IMR-90 (cell line): ENCODE results near the gene RIPK3.

Experiments used
- BHLHE40 ChIP-seq: fragments of 150-350 bp; IDR thresholded peaks from 2 replicates; pipeline ENCODE4 v1.6.1; 2016; ENCODE audit warnings: mild to moderate bottlenecking, low read depth, low read length
- CEBPB ChIP-seq: IDR thresholded peaks from 2 replicates; pipeline ENCODE4 v1.6.1; 2012; ENCODE audit warnings: low read depth, low read length, improper control_type of control experiment
- MXI1 ChIP-seq: IDR thresholded peaks from 2 replicates; pipeline ENCODE4 v1.6.1; 2012; ENCODE audit warnings: low read depth, mild to moderate bottlenecking, low read length, moderate library complexity, borderline replicate concordance
- NFE2L2 ChIP-seq: fragments of 150-350 bp; IDR thresholded peaks from 2 replicates; pipeline ENCODE4 v1.6.1; 2016; ENCODE audit warnings: low read depth, mild to moderate bottlenecking, low read length
- POLR2A ChIP-seq: IDR thresholded peaks from 2 replicates; pipeline ENCODE4 v1.6.1; 2012; ENCODE audit warnings: mild to moderate bottlenecking, low read depth, low read length
- RAD21 ChIP-seq: IDR thresholded peaks from 2 replicates; pipeline ENCODE4 v1.6.1; 2012; ENCODE audit warnings: low read length, improper control_type of control experiment
- RCOR1 ChIP-seq: IDR thresholded peaks from 2 replicates; pipeline ENCODE4 v1.6.1; 2012; ENCODE audit warnings: mild to moderate bottlenecking, low read length, improper control_type of control experiment; ENCODE audit not compliant: insufficient replicate concordance
- RFX5 ChIP-seq: IDR thresholded peaks from 2 replicates; pipeline ENCODE4 v1.8.0; 2012; ENCODE audit warnings: low read depth, mild to moderate bottlenecking, low read length, moderate library complexity
- TF ChIP-seq, protein P1 (sequence below): conservative IDR thresholded peaks from 2 replicates; pipeline ENCODE4 v1.5.1; 2012; ENCODE audit warnings: mild to moderate bottlenecking, low read depth, low read length, improper control_type of control experiment
- TF ChIP-seq, protein P2 (sequence below): fragments of 150-350 bp; IDR thresholded peaks from 2 replicates; pipeline ENCODE4 v1.6.1; 2017; ENCODE audit warnings: mild to moderate bottlenecking, antibody characterized with exemption, low read length, low read depth
- TF ChIP-seq, protein P3 (sequence below): fragments of 150-350 bp; IDR thresholded peaks from 2 replicates; pipeline ENCODE4 v1.6.1; 2016; ENCODE audit warnings: low read depth, mild to moderate bottlenecking, low read length, moderate library complexity, borderline replicate concordance

DNA sequence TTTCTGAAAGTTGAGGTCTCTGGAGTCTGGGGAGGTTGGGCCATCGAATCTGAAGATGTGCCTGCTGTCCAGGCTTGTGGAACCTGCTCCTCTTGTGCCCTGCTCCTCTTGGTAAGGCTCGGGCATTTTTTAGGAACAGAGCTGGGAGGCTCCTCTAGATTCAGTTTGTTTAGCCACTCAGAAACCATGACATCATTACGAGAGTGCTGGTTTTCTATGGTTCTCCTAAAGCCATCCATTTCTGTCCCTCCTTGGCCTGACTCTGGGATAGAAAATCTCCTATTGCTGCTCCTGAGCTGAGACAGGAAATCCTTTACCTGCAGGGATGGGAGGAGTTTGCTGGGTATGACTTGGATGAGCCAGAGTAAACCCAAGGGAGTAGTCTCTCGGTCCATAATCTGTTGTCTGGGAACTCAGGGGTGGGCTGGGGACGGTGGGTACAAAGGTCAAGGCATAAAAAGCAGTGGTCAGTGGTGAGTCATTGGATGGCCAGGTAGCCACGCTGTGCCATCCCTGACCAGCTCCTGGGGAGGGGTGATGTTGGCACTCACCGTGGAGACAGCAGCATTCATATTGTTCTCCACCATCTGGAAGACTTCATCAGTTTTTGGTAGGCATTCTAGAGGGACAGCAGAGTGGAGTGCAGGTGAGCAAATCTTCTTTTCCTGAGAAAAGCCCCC lies 2.5 kb downstream of the RIPK3 start:
- TF ChIP-seq, protein P1, sequence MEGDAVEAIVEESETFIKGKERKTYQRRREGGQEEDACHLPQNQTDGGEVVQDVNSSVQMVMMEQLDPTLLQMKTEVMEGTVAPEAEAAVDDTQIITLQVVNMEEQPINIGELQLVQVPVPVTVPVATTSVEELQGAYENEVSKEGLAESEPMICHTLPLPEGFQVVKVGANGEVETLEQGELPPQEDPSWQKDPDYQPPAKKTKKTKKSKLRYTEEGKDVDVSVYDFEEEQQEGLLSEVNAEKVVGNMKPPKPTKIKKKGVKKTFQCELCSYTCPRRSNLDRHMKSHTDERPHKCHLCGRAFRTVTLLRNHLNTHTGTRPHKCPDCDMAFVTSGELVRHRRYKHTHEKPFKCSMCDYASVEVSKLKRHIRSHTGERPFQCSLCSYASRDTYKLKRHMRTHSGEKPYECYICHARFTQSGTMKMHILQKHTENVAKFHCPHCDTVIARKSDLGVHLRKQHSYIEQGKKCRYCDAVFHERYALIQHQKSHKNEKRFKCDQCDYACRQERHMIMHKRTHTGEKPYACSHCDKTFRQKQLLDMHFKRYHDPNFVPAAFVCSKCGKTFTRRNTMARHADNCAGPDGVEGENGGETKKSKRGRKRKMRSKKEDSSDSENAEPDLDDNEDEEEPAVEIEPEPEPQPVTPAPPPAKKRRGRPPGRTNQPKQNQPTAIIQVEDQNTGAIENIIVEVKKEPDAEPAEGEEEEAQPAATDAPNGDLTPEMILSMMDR = no peak
- TF ChIP-seq CEBPB = no peak
- TF ChIP-seq, protein P2, sequence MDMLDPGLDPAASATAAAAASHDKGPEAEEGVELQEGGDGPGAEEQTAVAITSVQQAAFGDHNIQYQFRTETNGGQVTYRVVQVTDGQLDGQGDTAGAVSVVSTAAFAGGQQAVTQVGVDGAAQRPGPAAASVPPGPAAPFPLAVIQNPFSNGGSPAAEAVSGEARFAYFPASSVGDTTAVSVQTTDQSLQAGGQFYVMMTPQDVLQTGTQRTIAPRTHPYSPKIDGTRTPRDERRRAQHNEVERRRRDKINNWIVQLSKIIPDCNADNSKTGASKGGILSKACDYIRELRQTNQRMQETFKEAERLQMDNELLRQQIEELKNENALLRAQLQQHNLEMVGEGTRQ = no peak
- no peak for TF ChIP-seq POLR2A
- TF ChIP-seq RCOR1 = no peak
- no peak for TF ChIP-seq MXI1
- TF ChIP-seq, protein P3, sequence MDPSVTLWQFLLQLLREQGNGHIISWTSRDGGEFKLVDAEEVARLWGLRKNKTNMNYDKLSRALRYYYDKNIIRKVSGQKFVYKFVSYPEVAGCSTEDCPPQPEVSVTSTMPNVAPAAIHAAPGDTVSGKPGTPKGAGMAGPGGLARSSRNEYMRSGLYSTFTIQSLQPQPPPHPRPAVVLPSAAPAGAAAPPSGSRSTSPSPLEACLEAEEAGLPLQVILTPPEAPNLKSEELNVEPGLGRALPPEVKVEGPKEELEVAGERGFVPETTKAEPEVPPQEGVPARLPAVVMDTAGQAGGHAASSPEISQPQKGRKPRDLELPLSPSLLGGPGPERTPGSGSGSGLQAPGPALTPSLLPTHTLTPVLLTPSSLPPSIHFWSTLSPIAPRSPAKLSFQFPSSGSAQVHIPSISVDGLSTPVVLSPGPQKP = no peak
- no peak for TF ChIP-seq RFX5
- no peak for TF ChIP-seq RAD21
- no peak for TF ChIP-seq BHLHE40
- TF ChIP-seq NFE2L2 = no peak
